ENCODE measurements around the gene TUNAR. TPM values are rescaled to one million over a fixed set of nuclear protein-coding genes. Genes with fewer than 3 reads are reported as not detected.

The TUNAR gene
- total and polyA plus RNA-seq, 9 of the 15 experiments (the other 6 are each of a cell fraction or from before 2014, with no cell fraction given): not detected

DNA sequence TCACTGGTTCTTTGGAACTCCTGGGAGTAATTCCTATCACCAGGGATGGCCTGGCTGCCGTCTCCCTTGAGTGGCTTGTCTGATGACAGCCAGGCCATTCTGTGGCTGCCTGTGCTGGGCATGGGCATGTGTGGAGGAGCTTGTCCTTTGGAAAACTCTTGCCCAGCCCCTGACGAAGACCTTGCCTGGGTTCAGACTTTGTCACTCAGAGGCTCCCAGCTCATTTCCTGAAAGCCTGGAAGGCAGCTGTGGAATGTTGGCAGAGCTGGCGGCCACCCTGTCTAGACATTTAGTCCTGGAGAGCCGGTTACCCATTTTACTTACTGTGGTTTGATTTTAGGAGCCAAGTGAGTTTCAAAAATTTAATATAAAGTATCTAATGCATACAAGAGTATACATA lies 34.0 kb downstream of the TUNAR start:
- no peak for FAIRE-seq
- Histone ChIP-seq H3K9me1 (ENCODE audit: control insufficient read depth, insufficient read depth, low read length) (no peaks in the 10 kb centered on the region), H4K20me1 (replicated peaks; ENCODE audit: control insufficient read depth, insufficient read depth, low read length) (no peaks in the 10 kb centered on the region), H2AFZ (ENCODE audit: low read depth, low read length) (no peak overlapping the region), H3K36me3 (ENCODE audit: control insufficient read depth, insufficient read depth, low read length) (no peaks in the 10 kb centered on the region), H3K79me2 (ENCODE audit: control insufficient read depth, insufficient read depth, low read length) (no peaks in the 10 kb centered on the region), H3K27me3 (ENCODE audit: control insufficient read depth in 2 of 2, insufficient read depth in 2 of 2, low read length in 2 of 2) (peaks cover 0 to 10% of the 10 kb centered on the region in 2 experiments; a peak in 2 of 5 replicates), H3K4me2 (ENCODE audit: insufficient read depth, low read length) (no peak overlapping the region), H3K4me3 (no peak overlapping the region), H3K9ac (ENCODE audit: insufficient read depth in 1 of 2, low read depth in 2 of 2, low read length in 2 of 2) (no peak overlapping the region), H3K4me1 (replicated peaks in 1 of 2; ENCODE audit: control insufficient read depth in 2 of 2, insufficient read depth in 2 of 2, low read length in 2 of 2) (no peaks in the 10 kb centered on the region), H3K27ac (ENCODE audit: extremely low read depth, low read depth, low read length) (no peak overlapping the region), H3K9me3 (replicated peaks; ENCODE audit: control insufficient read depth, insufficient read depth, low read depth, low read length) (no peaks in the 10 kb centered on the region)
- POLR2A ChIA-PET: no interaction called here
- 0% methylated on average over 4 of the region's 4 CpGs for WGBS (ENCODE audit: insufficient coverage, low coverage, missing lambda C conversion rate)
- intact Hi-C loops (cut with micrococcal nuclease) (no loop called here), in situ Hi-C loops (cut with MboI) (no loop called here)
- no peak for ATAC-seq
- TF ChIP-seq CBX8 (IDR thresholded peaks at IDR 0.05; ENCODE audit: borderline replicate concordance, extremely low read depth, low read depth, low read length, poor library complexity, severe bottlenecking): no peak
- TF ChIP-seq, protein P1, sequence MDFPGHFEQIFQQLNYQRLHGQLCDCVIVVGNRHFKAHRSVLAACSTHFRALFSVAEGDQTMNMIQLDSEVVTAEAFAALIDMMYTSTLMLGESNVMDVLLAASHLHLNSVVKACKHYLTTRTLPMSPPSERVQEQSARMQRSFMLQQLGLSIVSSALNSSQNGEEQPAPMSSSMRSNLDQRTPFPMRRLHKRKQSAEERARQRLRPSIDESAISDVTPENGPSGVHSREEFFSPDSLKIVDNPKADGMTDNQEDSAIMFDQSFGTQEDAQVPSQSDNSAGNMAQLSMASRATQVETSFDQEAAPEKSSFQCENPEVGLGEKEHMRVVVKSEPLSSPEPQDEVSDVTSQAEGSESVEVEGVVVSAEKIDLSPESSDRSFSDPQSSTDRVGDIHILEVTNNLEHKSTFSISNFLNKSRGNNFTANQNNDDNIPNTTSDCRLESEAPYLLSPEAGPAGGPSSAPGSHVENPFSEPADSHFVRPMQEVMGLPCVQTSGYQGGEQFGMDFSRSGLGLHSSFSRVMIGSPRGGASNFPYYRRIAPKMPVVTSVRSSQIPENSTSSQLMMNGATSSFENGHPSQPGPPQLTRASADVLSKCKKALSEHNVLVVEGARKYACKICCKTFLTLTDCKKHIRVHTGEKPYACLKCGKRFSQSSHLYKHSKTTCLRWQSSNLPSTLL (IDR thresholded peaks at IDR 0.05): no peak
- TF ChIP-seq ZNF75A (CRISPR knock-in tag; IDR thresholded peaks at IDR 0.05): no peak
- TF ChIP-seq, protein P2, sequence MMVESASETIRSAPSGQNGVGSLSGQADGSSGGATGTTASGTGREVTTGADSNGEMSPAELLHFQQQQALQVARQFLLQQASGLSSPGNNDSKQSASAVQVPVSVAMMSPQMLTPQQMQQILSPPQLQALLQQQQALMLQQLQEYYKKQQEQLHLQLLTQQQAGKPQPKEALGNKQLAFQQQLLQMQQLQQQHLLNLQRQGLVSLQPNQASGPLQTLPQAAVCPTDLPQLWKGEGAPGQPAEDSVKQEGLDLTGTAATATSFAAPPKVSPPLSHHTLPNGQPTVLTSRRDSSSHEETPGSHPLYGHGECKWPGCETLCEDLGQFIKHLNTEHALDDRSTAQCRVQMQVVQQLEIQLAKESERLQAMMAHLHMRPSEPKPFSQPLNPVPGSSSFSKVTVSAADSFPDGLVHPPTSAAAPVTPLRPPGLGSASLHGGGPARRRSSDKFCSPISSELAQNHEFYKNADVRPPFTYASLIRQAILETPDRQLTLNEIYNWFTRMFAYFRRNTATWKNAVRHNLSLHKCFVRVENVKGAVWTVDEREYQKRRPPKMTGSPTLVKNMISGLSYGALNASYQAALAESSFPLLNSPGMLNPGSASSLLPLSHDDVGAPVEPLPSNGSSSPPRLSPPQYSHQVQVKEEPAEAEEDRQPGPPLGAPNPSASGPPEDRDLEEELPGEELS (CRISPR knock-in tag; IDR thresholded peaks at IDR 0.05; ENCODE audit: borderline replicate concordance): no peak
- no peak for TF ChIP-seq ETV6 (IDR thresholded peaks at IDR 0.05; ENCODE audit: borderline replicate concordance in 1 of 2, low read depth in 2 of 2, low read length in 1 of 2)
- TF ChIP-seq ETV6 (CRISPR knock-in tag; IDR thresholded peaks at IDR 0.05; ENCODE audit: borderline replicate concordance): no peak
- TF ChIP-seq NFATC3 (IDR thresholded peaks at IDR 0.05): no peak
- no peak for DNase-seq (ENCODE audit: extremely low read depth in 1 of 4, low spot score in 3 of 4)
- no TSS peak for BruUV-seq (replicated peaks)
- CTCF ChIA-PET (ENCODE audit: low intra/inter-chr PET ratio): no interaction called here
